GM19468 (cell line): Measurements from ENCODE around the gene NFKB1.
"Not testable (repeated sequence)": the region's sequence is repeated elsewhere in the genome, so short reads cannot be mapped to it uniquely, and the experiment has no call there.

ENCODE experiments used
- ATAC-seq: cut with Tn5 transposase; IDR thresholded peaks from one replicate; pipeline ENCODE4 v1.9.1; 2021; ENCODE audit warnings: mild to moderate bottlenecking, moderate library complexity, moderate number of reproducible peaks; ENCODE audit not compliant: unreplicated experiment; ENCODE audit errors: extremely low read depth

The NFKB1 gene

GRCh38 chr4:102500696-102501446 lies at the start of gene NFKB1:
Gene NFKB1, plus strand, starts transcription at chr4:102501359. Its CDS starts 24,160 bp downstream, at chr4:102525519.
- peak; percentile 43 for ATAC-seq

- ATAC-seq = no peak
Measured at GRCh38 chr4:102452854-102453253, 48.3 kb upstream of the NFKB1 start.

GRCh38 chr4:102453827-102454226 lies 47.3 kb upstream of the NFKB1 start:
- no peak for ATAC-seq

GRCh38 chr4:102454268-102454667 lies 46.9 kb upstream of the NFKB1 start:
- ATAC-seq = no peak

GRCh38 chr4:102454981-102455685 lies 46.0 kb upstream of the NFKB1 start:
- no peak for ATAC-seq

GRCh38 chr4:102455750-102456149 lies 45.4 kb upstream of the NFKB1 start:
- ATAC-seq = no peak

GRCh38 chr4:102466298-102466697 lies 34.9 kb upstream of the NFKB1 start:
- ATAC-seq = no peak

- no peak for ATAC-seq
Measured at GRCh38 chr4:102469806-102470205, 31.4 kb upstream of the NFKB1 start.

GRCh38 chr4:102472441-102473013 lies 28.6 kb upstream of the NFKB1 start:
- no peak for ATAC-seq

GRCh38 chr4:102473476-102473875 lies 27.7 kb upstream of the NFKB1 start:
- no peak for ATAC-seq

GRCh38 chr4:102474736-102475504 lies 26.2 kb upstream of the NFKB1 start:
- ATAC-seq = no peak

GRCh38 chr4:102477657-102478056 lies 23.5 kb upstream of the NFKB1 start:
- ATAC-seq = no peak

GRCh38 chr4:102478186-102478585 lies 23.0 kb upstream of the NFKB1 start:
- no peak for ATAC-seq

GRCh38 chr4:102479832-102480231 lies 21.3 kb upstream of the NFKB1 start:
- not testable (repeated sequence) for ATAC-seq

- ATAC-seq = no peak
Measured at GRCh38 chr4:102483120-102483519, 18.0 kb upstream of the NFKB1 start.

- ATAC-seq = not testable (repeated sequence)
Measured at GRCh38 chr4:102483990-102484692, 17.0 kb upstream of the NFKB1 start.

- ATAC-seq = no peak
Measured at GRCh38 chr4:102492531-102493241, 8.5 kb upstream of the NFKB1 start.

- no peak for ATAC-seq
Measured at GRCh38 chr4:102493257-102493656, 7.9 kb upstream of the NFKB1 start.

GRCh38 chr4:102493794-102494193 lies 7.4 kb upstream of the NFKB1 start:
- no peak for ATAC-seq
